Liver (tissue), 9 donors: ENCODE data around the gene SWSAP1. TPM values are rescaled to one million over a fixed set of nuclear protein-coding genes. Genes with fewer than 3 reads are reported as not detected.

Source experiments
- DNase-seq: peaks from one replicate; pipeline ENCODE4 v3.0.0-alpha.2; 2017; ENCODE audit warnings: low spot score
- H3K27ac ChIP-seq, 2 donors: one replicate each; pipeline ENCODE4 v1.7.0; 2013; ENCODE audit warnings: inconsistent platforms in 2 of 2, low read length in 2 of 2, control low read depth in 1 of 2, low read depth in 1 of 2, mild to moderate bottlenecking in 1 of 2
- H3K27me3 ChIP-seq, 4 donors: one replicate each; pipeline versions ENCODE4 v1.6.1 to v1.7.0; 2013; ENCODE audit warnings: low read length in 3 of 4, inconsistent platforms in 1 of 4, mild to moderate bottlenecking in 1 of 4, moderate library complexity in 1 of 4; ENCODE audit not compliant: control insufficient read depth in 4 of 4, insufficient read depth in 4 of 4
- H3K36me3 ChIP-seq, 4 donors: one replicate each; pipeline versions ENCODE4 v1.6.1 to v1.7.0; 2013; ENCODE audit warnings: low read length in 3 of 4, mild to moderate bottlenecking in 3 of 4, low read depth in 1 of 4, moderate library complexity in 1 of 4; ENCODE audit not compliant: control insufficient read depth in 4 of 4, insufficient read depth in 3 of 4
- H3K4me1 ChIP-seq, 4 donors: one replicate each; pipeline versions ENCODE4 v1.6.1 to v1.7.0; 2013; ENCODE audit warnings: low read length in 3 of 4, mild to moderate bottlenecking in 3 of 4, moderate library complexity in 1 of 4; ENCODE audit not compliant: control insufficient read depth in 4 of 4, insufficient read depth in 4 of 4
- H3K4me3 ChIP-seq, 3 donors: one replicate each; pipeline versions ENCODE4 v1.6.1 to v1.7.0; 2013; ENCODE audit warnings: low read length in 3 of 3, control low read depth in 1 of 3, low read depth in 1 of 3, mild to moderate bottlenecking in 1 of 3
- H3K9ac ChIP-seq, 2 donors: one replicate each; pipeline ENCODE4 v1.7.0; 2013; ENCODE audit warnings: low read length in 2 of 2, mild to moderate bottlenecking in 2 of 2, moderate library complexity in 2 of 2, control low read depth in 1 of 2, low read depth in 1 of 2
- H3K9me3 ChIP-seq, 4 donors: one replicate each; pipeline versions ENCODE4 v1.6.1 to v1.7.0; 2013; ENCODE audit warnings: low read length in 3 of 4; ENCODE audit not compliant: control insufficient read depth in 4 of 4
- EGR1 ChIP-seq, 2 donors: IDR thresholded peaks; 2 replicates each; pipeline ENCODE4 v1.6.1; 2016 to 2018; ENCODE audit warnings: antibody characterized with exemption in 2 of 2, low read depth in 2 of 2
- JUND ChIP-seq, 2 donors: IDR thresholded peaks; 2 replicates each; pipeline ENCODE4 v1.6.1; 2016; ENCODE audit warnings: antibody characterized with exemption in 2 of 2
- NR2F2 ChIP-seq: IDR thresholded peaks from 2 replicates; pipeline ENCODE4 v1.6.1; 2016; ENCODE audit warnings: antibody characterized with exemption
- RAD21 ChIP-seq, 2 donors: IDR thresholded peaks; 2 replicates each; pipeline ENCODE4 v1.6.1; 2016; ENCODE audit warnings: antibody characterized with exemption in 2 of 2, mild to moderate bottlenecking in 2 of 2
- RXRA ChIP-seq, 2 donors: IDR thresholded peaks; 2 replicates each; pipeline ENCODE4 v1.6.1; 2017 to 2018; ENCODE audit warnings: antibody characterized with exemption in 2 of 2, mild to moderate bottlenecking in 1 of 2
- SP1 ChIP-seq: IDR thresholded peaks from 2 replicates; pipeline ENCODE4 v1.6.1; 2018; ENCODE audit warnings: antibody characterized with exemption, mild to moderate bottlenecking
- YY1 ChIP-seq: IDR thresholded peaks from 2 replicates; pipeline ENCODE4 v1.6.1; 2016; ENCODE audit warnings: antibody characterized with exemption, mild to moderate bottlenecking
- WGBS: extraction: QIAGEN DNeasy Blood & Tissue Kit; methylation state at CpG from one replicate; pipeline ENCODE4 v1.1.7; 2013; 5-methylcytosine and 5-hydroxymethylcytosine counted together
- polyA plus RNA-seq, 2 donors: library from polyadenylated mRNA; stranded (reverse) in 1 of 2; unstranded in 1 of 2; fragments of 200-250 nt in 1 of 2; fragments of >200 nt in 1 of 2; fragmentation: Nextera tagmentation in 1 of 2; extraction: Ambion mirVana in 1 of 2; gene quantifications; one replicate each; pipeline versions ENCODE4 v1.2.1 to v1.2.3, GENCODE V29; 2013 to 2015
- total RNA-seq, 2 donors: library from RNA; depleted of rRNA; stranded (reverse); fragments of >200 nt; gene quantifications; one replicate each; pipeline ENCODE4 v1.2.3, GENCODE V29; 2014
- TF ChIP-seq, protein P1 (sequence below): fragments of 150-350 bp; IDR thresholded peaks from 2 replicates; pipeline ENCODE4 v1.5.1; 2017; ENCODE audit warnings: improper control_type of control experiment, low read depth, low read length; ENCODE audit not compliant: missing input control
- TF ChIP-seq, protein P2 (sequence below): IDR thresholded peaks from 2 replicates; pipeline ENCODE4 v1.6.1; 2016; ENCODE audit warnings: antibody characterized with exemption
- TF ChIP-seq, protein P3 (sequence below): IDR thresholded peaks from 2 replicates; pipeline ENCODE4 v1.6.1; 2016; ENCODE audit warnings: antibody characterized with exemption, mild to moderate bottlenecking
- TF ChIP-seq, protein P4 (sequence below): IDR thresholded peaks from 2 replicates; pipeline ENCODE4 v1.6.1; 2016; ENCODE audit warnings: antibody characterized with exemption
- TF ChIP-seq, protein P5 (sequence below): IDR thresholded peaks from 2 replicates; pipeline ENCODE4 v1.6.1; 2016; ENCODE audit warnings: antibody characterized with exemption
- donor health status: healthy.
- donor health status: healthy.
- donor health status: healthy.
- donor health status: healthy.
- donor health status: healthy.

Gene SWSAP1
- total and polyA plus RNA-seq, 4 donors, result 0.98 to 6.4 (median 1.7) TPM

DNA sequence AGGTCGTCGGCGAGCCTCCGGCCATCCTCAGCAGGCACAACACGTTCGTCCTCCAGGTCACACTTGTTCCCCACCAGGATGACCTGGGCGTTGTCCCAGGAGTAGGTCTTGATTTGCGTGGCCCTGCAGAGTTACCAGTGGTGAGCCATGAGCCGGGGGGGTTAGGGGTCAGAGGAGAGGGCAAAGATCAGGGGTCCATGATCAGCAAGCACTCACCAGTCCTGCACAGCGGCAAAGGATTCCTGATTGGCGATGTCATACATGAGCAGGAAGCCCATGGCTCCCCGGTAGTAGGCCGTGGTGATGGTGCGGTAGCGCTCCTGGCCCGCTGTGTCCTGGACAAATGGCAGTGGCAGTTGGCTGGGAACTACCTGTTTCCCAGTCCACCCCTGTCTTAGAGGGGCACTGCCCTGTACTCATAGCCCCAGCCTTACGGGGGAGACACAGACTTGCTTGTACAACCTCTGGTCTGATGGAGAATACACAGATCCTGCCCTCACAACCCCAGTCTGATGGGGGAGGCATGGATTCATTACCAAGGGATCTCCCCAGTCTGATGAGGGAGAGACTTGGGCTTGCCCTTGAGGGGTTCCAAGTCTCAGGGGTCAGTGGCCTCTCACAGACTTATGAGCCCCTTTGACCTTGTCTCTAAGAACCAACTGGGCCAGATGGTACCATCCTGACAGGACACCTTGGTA lies 38.9 kb upstream of the SWSAP1 start:
- no peak for DNase-seq
- Histone ChIP-seq H3K4me1 (peaks cover 0 to 5% (median 3%) of the 10 kb centered on the region in 4 donors), H3K27me3 (no peaks in the 10 kb centered on the region)

DNA sequence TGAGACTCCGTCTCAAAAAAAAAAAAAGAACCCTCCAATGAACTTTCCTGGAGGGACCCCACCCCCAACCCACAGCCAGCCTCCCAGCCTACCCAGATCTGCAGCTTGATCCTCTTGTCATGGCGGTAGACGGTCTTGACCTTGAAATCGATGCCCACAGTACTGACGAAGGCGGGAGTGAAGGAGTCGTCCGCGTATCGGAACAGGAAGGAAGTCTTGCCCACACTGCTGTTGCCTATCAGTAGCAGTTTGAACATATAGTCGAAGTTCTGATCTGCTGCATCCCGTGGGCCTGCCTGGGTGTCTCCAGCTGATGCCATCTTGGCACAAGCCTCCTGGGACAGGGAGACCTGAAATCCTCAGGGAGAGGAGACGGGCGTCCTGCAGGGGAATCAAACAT lies 37.4 kb upstream of the SWSAP1 start:
- Histone ChIP-seq H3K27ac (no peak overlapping the region), H3K9me3 (no peaks in the 10 kb centered on the region), H3K9ac (peak overlapping the region in 1 of 2 donors; percentile 16), H3K27me3 (no peaks in the 10 kb centered on the region), H3K4me1 (peaks cover 0 to 5% (median 3%) of the 10 kb centered on the region in 4 donors), H3K36me3 (peaks cover 4 to 13% (median 8%) of the 10 kb centered on the region in 4 donors), H3K4me3 (no peak overlapping the region)
- no peak for DNase-seq
- TF ChIP-seq EGR1 (IDR thresholded peaks at IDR 0.05; ENCODE audit: low read depth in 2 of 2), result no peak
- TF ChIP-seq, protein P1, sequence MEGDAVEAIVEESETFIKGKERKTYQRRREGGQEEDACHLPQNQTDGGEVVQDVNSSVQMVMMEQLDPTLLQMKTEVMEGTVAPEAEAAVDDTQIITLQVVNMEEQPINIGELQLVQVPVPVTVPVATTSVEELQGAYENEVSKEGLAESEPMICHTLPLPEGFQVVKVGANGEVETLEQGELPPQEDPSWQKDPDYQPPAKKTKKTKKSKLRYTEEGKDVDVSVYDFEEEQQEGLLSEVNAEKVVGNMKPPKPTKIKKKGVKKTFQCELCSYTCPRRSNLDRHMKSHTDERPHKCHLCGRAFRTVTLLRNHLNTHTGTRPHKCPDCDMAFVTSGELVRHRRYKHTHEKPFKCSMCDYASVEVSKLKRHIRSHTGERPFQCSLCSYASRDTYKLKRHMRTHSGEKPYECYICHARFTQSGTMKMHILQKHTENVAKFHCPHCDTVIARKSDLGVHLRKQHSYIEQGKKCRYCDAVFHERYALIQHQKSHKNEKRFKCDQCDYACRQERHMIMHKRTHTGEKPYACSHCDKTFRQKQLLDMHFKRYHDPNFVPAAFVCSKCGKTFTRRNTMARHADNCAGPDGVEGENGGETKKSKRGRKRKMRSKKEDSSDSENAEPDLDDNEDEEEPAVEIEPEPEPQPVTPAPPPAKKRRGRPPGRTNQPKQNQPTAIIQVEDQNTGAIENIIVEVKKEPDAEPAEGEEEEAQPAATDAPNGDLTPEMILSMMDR, result no peak
- no peak for TF ChIP-seq SP1
- no peak for TF ChIP-seq YY1
- no peak for TF ChIP-seq JUND (IDR thresholded peaks at IDR 0.05)
- no peak for TF ChIP-seq RXRA (IDR thresholded peaks at IDR 0.05)
- WGBS, result 85% methylated on average over 14 of the region's 14 CpGs

More for the DNA sequence above, 38.9 kb upstream of the SWSAP1 start:
- peaks cover 2 to 9% (median 5%) of the 10 kb centered on the region in 4 donors for H3K36me3 ChIP-seq
- H3K4me3 ChIP-seq, result no peak overlapping the region
- H3K27ac ChIP-seq, result no peak overlapping the region
- no peaks in the 10 kb centered on the region for H3K9me3 ChIP-seq
- TF ChIP-seq, protein P1, result no peak
- TF ChIP-seq, protein P2, sequence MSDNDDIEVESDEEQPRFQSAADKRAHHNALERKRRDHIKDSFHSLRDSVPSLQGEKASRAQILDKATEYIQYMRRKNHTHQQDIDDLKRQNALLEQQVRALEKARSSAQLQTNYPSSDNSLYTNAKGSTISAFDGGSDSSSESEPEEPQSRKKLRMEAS, result no peak
- TF ChIP-seq RAD21 (IDR thresholded peaks at IDR 0.05), result no peak
- TF ChIP-seq, protein P3, sequence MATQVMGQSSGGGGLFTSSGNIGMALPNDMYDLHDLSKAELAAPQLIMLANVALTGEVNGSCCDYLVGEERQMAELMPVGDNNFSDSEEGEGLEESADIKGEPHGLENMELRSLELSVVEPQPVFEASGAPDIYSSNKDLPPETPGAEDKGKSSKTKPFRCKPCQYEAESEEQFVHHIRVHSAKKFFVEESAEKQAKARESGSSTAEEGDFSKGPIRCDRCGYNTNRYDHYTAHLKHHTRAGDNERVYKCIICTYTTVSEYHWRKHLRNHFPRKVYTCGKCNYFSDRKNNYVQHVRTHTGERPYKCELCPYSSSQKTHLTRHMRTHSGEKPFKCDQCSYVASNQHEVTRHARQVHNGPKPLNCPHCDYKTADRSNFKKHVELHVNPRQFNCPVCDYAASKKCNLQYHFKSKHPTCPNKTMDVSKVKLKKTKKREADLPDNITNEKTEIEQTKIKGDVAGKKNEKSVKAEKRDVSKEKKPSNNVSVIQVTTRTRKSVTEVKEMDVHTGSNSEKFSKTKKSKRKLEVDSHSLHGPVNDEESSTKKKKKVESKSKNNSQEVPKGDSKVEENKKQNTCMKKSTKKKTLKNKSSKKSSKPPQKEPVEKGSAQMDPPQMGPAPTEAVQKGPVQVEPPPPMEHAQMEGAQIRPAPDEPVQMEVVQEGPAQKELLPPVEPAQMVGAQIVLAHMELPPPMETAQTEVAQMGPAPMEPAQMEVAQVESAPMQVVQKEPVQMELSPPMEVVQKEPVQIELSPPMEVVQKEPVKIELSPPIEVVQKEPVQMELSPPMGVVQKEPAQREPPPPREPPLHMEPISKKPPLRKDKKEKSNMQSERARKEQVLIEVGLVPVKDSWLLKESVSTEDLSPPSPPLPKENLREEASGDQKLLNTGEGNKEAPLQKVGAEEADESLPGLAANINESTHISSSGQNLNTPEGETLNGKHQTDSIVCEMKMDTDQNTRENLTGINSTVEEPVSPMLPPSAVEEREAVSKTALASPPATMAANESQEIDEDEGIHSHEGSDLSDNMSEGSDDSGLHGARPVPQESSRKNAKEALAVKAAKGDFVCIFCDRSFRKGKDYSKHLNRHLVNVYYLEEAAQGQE, result no peak
- TF ChIP-seq, protein P4, sequence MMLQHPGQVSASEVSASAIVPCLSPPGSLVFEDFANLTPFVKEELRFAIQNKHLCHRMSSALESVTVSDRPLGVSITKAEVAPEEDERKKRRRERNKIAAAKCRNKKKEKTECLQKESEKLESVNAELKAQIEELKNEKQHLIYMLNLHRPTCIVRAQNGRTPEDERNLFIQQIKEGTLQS, result no peak
- TF ChIP-seq, protein P5, sequence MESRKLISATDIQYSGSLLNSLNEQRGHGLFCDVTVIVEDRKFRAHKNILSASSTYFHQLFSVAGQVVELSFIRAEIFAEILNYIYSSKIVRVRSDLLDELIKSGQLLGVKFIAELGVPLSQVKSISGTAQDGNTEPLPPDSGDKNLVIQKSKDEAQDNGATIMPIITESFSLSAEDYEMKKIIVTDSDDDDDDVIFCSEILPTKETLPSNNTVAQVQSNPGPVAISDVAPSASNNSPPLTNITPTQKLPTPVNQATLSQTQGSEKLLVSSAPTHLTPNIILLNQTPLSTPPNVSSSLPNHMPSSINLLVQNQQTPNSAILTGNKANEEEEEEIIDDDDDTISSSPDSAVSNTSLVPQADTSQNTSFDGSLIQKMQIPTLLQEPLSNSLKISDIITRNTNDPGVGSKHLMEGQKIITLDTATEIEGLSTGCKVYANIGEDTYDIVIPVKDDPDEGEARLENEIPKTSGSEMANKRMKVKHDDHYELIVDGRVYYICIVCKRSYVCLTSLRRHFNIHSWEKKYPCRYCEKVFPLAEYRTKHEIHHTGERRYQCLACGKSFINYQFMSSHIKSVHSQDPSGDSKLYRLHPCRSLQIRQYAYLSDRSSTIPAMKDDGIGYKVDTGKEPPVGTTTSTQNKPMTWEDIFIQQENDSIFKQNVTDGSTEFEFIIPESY, result no peak
- no peak for TF ChIP-seq NR2F2
- no peak for TF ChIP-seq SP1
- TF ChIP-seq RXRA (IDR thresholded peaks at IDR 0.05), result no peak
- 95% methylated on average over 17 of the region's 17 CpGs for WGBS
- no peak overlapping the region for H3K9ac ChIP-seq
